ENCODE data around the gene ZNF624. TPM values are rescaled to one million over a fixed set of nuclear protein-coding genes. Genes with fewer than 3 reads are reported as not detected.

Gene ZNF624
- total RNA-seq, 1 experiment from 2014 or later, result 3.9 TPM

GRCh38 chr17:16662936-16663335 is 9.3 kb upstream of the ZNF624 start:
- no peaks in the 10 kb centered on the region for H3K4me1 ChIP-seq (ENCODE audit: control insufficient read depth, insufficient read depth, low read length)
- ChIA-PET CTCF (no interaction called here), POLR2A (no interaction called here)
- ATAC-seq (no peak), DNase-seq (ENCODE audit: low read depth, low spot score) (no peak)
- in situ Hi-C loops (cut with HindIII; ENCODE audit: low pct_unique_long_range_greater_than_20kb, low sequenced_read_pairs) (no loop called here), intact Hi-C loops (cut with micrococcal nuclease; ENCODE audit: unreplicated experiment) (no loop called here)
- H3K4me3 ChIP-seq (ENCODE audit: low read depth in 2 of 2, low read length in 2 of 2), result no peak overlapping the region
- no peaks in the 10 kb centered on the region for H3K36me3 ChIP-seq (ENCODE audit: control insufficient read depth, insufficient read depth, low read length)
- H3K9me3 ChIP-seq (ENCODE audit: control insufficient read depth, insufficient read depth, low read depth, low read length), result no peaks in the 10 kb centered on the region
- BruUV-seq (replicated peaks), result no TSS peak
- H3K27ac ChIP-seq (ENCODE audit: low read length), result no peak overlapping the region
- TF ChIP-seq POLR2AphosphoS5 (IDR thresholded peaks at IDR 0.05; ENCODE audit: low read depth, low read length) (no peak), TCF7L2 (IDR thresholded peaks at IDR 0.05; ENCODE audit: low read depth, low read length) (no peak), SIN3A (IDR thresholded peaks at IDR 0.05; ENCODE audit: borderline replicate concordance, insufficient read depth, low read depth, low read length) (no peak)
- TF ChIP-seq, protein P1, sequence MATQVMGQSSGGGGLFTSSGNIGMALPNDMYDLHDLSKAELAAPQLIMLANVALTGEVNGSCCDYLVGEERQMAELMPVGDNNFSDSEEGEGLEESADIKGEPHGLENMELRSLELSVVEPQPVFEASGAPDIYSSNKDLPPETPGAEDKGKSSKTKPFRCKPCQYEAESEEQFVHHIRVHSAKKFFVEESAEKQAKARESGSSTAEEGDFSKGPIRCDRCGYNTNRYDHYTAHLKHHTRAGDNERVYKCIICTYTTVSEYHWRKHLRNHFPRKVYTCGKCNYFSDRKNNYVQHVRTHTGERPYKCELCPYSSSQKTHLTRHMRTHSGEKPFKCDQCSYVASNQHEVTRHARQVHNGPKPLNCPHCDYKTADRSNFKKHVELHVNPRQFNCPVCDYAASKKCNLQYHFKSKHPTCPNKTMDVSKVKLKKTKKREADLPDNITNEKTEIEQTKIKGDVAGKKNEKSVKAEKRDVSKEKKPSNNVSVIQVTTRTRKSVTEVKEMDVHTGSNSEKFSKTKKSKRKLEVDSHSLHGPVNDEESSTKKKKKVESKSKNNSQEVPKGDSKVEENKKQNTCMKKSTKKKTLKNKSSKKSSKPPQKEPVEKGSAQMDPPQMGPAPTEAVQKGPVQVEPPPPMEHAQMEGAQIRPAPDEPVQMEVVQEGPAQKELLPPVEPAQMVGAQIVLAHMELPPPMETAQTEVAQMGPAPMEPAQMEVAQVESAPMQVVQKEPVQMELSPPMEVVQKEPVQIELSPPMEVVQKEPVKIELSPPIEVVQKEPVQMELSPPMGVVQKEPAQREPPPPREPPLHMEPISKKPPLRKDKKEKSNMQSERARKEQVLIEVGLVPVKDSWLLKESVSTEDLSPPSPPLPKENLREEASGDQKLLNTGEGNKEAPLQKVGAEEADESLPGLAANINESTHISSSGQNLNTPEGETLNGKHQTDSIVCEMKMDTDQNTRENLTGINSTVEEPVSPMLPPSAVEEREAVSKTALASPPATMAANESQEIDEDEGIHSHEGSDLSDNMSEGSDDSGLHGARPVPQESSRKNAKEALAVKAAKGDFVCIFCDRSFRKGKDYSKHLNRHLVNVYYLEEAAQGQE (IDR thresholded peaks at IDR 0.05; ENCODE audit: insufficient read depth in 1 of 2, low read depth in 2 of 2, low read length in 1 of 2), result no peak
- TF ChIP-seq, protein P2, sequence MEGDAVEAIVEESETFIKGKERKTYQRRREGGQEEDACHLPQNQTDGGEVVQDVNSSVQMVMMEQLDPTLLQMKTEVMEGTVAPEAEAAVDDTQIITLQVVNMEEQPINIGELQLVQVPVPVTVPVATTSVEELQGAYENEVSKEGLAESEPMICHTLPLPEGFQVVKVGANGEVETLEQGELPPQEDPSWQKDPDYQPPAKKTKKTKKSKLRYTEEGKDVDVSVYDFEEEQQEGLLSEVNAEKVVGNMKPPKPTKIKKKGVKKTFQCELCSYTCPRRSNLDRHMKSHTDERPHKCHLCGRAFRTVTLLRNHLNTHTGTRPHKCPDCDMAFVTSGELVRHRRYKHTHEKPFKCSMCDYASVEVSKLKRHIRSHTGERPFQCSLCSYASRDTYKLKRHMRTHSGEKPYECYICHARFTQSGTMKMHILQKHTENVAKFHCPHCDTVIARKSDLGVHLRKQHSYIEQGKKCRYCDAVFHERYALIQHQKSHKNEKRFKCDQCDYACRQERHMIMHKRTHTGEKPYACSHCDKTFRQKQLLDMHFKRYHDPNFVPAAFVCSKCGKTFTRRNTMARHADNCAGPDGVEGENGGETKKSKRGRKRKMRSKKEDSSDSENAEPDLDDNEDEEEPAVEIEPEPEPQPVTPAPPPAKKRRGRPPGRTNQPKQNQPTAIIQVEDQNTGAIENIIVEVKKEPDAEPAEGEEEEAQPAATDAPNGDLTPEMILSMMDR (IDR thresholded peaks at IDR 0.05), result no peak
- no peaks in the 10 kb centered on the region for H3K27me3 ChIP-seq (ENCODE audit: control insufficient read depth, insufficient read depth, low read length)

GRCh38 chr17:16661217-16661616 is 7.6 kb upstream of the ZNF624 start:
- H3K4me3 ChIP-seq (ENCODE audit: low read depth in 2 of 2, low read length in 2 of 2), result no peak overlapping the region
- CTCF ChIA-PET, result no interaction called here
- POLR2A ChIA-PET, result no interaction called here
- DNase-seq (ENCODE audit: low read depth, low spot score), result no peak
- no peak overlapping the region for H3K27ac ChIP-seq (ENCODE audit: low read length)
- no TSS peak for BruUV-seq (replicated peaks)
- no peaks in the 10 kb centered on the region for H3K4me1 ChIP-seq (ENCODE audit: control insufficient read depth, insufficient read depth, low read length)
- in situ Hi-C loops (cut with HindIII; ENCODE audit: low pct_unique_long_range_greater_than_20kb, low sequenced_read_pairs) (no loop called here), intact Hi-C loops (cut with micrococcal nuclease; ENCODE audit: unreplicated experiment) (no loop called here)
- no peaks in the 10 kb centered on the region for H3K9me3 ChIP-seq (ENCODE audit: control insufficient read depth, insufficient read depth, low read depth, low read length)
- no peaks in the 10 kb centered on the region for H3K27me3 ChIP-seq (ENCODE audit: control insufficient read depth, insufficient read depth, low read length)
- TF ChIP-seq POLR2AphosphoS5 (IDR thresholded peaks at IDR 0.05; ENCODE audit: low read depth, low read length) (no peak), SIN3A (IDR thresholded peaks at IDR 0.05; ENCODE audit: borderline replicate concordance, insufficient read depth, low read depth, low read length) (no peak), TCF7L2 (IDR thresholded peaks at IDR 0.05; ENCODE audit: low read depth, low read length) (no peak)
- TF ChIP-seq, protein P1 (IDR thresholded peaks at IDR 0.05; ENCODE audit: insufficient read depth in 1 of 2, low read depth in 2 of 2, low read length in 1 of 2), result no peak
- TF ChIP-seq, protein P2 (IDR thresholded peaks at IDR 0.05), result no peak
- ATAC-seq, result no peak
- H3K36me3 ChIP-seq (ENCODE audit: control insufficient read depth, insufficient read depth, low read length), result no peaks in the 10 kb centered on the region
